B cell (primary cell): ENCODE results near the gene PSRC1.

Source experiments
- EZH2 ChIP-seq: IDR thresholded peaks from 2 replicates; pipeline ENCODE4 v1.6.1; 2012; ENCODE audit warnings: borderline replicate concordance, low read depth, mild to moderate bottlenecking, moderate library complexity, low read length; ENCODE audit not compliant: insufficient read depth, poor library complexity, severe bottlenecking
- TF ChIP-seq, protein P1 (sequence below): fragments of 200-600 bp; IDR thresholded peaks from one replicate; pipeline ENCODE4 v1.8.0; 2022; ENCODE audit warnings: antibody characterized with exemption, mild to moderate bottlenecking

DNA sequence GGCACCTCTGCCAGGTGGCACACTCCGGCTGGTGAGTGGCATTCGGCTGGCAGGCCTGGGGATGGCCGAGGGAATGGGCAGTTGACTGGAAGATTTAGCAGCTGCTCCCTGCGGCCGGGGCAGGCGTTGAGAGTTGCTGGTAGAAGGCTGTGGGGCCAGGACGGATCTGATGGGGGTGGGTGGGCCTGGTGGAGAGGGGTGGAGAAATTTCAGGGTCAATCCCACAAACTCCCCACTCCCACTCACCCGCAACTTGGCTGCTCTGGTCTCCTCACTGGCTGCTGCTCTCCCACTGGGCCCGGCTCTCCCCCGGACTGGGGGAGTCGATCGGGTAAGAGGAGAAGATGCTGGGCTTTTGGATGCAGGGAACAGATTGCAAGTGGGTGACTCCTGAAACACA is 2.1 kb downstream of the PSRC1 start:
- TF ChIP-seq, protein P1, sequence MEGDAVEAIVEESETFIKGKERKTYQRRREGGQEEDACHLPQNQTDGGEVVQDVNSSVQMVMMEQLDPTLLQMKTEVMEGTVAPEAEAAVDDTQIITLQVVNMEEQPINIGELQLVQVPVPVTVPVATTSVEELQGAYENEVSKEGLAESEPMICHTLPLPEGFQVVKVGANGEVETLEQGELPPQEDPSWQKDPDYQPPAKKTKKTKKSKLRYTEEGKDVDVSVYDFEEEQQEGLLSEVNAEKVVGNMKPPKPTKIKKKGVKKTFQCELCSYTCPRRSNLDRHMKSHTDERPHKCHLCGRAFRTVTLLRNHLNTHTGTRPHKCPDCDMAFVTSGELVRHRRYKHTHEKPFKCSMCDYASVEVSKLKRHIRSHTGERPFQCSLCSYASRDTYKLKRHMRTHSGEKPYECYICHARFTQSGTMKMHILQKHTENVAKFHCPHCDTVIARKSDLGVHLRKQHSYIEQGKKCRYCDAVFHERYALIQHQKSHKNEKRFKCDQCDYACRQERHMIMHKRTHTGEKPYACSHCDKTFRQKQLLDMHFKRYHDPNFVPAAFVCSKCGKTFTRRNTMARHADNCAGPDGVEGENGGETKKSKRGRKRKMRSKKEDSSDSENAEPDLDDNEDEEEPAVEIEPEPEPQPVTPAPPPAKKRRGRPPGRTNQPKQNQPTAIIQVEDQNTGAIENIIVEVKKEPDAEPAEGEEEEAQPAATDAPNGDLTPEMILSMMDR, result no peak
- no peak for TF ChIP-seq EZH2
